Esophagus muscularis mucosa (tissue), 3 donors: Measurements from ENCODE around the gene PHC2.
A peak's percentile ranks its signal among the peaks of the same experiment; 100 is the strongest.

Source experiments
- POLR2A ChIP-seq: fragments of 450-650 bp; IDR thresholded peaks from one replicate; pipeline ENCODE4 v1.6.1; 2017; ENCODE audit warnings: antibody characterized with exemption, moderate library complexity, mild to moderate bottlenecking, low read depth
- POLR2AphosphoS5 ChIP-seq, 2 donors: sonication (generic); formaldehyde crosslinking; IDR thresholded peaks; one replicate each; pipeline ENCODE4 v1.6.1; 2017; ENCODE audit warnings: antibody characterized with exemption in 2 of 2
- TF ChIP-seq, protein P1 (sequence below), 3 experiments: fragments of 200-600 bp in 2 of 3; fragments of 450-650 bp in 1 of 3; sonication (generic) in 2 of 3; IDR thresholded peaks; one replicate each; pipeline ENCODE4 v1.5.1; 2017 to 2019; ENCODE audit warnings: antibody characterized with exemption in 3 of 3, mild to moderate bottlenecking in 2 of 3, moderate library complexity in 1 of 3

DNA sequence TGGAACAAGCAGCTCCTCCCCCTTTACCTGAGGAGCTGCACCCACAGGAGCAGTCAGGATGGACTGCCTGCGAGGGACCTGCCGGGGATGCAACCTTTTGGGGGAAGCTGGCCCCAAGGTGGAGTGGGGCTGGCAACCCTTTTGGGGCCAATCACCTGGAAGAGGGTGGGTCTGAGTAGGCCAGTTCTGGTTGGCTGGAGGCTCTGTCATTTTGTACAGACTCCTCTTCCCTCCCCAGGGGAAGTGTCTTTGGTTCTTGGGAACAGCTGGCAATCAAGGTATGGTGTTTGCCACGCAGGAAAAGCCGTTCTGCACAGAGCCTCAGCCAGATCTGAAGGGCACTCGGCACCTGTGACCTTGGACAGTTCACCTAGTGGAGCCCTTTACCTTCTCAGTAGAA lies 109.7 kb downstream of the PHC2 start:
- TF ChIP-seq, protein P1, sequence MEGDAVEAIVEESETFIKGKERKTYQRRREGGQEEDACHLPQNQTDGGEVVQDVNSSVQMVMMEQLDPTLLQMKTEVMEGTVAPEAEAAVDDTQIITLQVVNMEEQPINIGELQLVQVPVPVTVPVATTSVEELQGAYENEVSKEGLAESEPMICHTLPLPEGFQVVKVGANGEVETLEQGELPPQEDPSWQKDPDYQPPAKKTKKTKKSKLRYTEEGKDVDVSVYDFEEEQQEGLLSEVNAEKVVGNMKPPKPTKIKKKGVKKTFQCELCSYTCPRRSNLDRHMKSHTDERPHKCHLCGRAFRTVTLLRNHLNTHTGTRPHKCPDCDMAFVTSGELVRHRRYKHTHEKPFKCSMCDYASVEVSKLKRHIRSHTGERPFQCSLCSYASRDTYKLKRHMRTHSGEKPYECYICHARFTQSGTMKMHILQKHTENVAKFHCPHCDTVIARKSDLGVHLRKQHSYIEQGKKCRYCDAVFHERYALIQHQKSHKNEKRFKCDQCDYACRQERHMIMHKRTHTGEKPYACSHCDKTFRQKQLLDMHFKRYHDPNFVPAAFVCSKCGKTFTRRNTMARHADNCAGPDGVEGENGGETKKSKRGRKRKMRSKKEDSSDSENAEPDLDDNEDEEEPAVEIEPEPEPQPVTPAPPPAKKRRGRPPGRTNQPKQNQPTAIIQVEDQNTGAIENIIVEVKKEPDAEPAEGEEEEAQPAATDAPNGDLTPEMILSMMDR (IDR thresholded peaks at IDR 0.05), result no peak
- TF ChIP-seq POLR2A, result no peak
- TF ChIP-seq POLR2AphosphoS5 (IDR thresholded peaks at IDR 0.05), result peak in 1 of 2 donors; percentile 39
